ENCODE measurements around the gene ALOX15.
"Not testable (repeated sequence)": the region's sequence is repeated elsewhere in the genome, so short reads cannot be mapped to it uniquely, and the experiment has no call there.

The ALOX15 gene

GRCh38 chr17:4594931-4595684 is 46.4 kb downstream of the ALOX15 start:
- DNase-seq (ENCODE audit: low spot score) = peak; percentile 66
- in situ Hi-C loops (cut with MboI; ENCODE audit: low pct_unique_long_range_greater_than_20kb, low sequenced_read_pairs, unreplicated experiment) = no loop called here
- TF ChIP-seq CTCF (IDR thresholded peaks at IDR 0.05; ENCODE audit: extremely low read depth, insufficient read depth, missing control alignments) = peak; percentile 41

GRCh38 chr17:4594406-4594805 is 47.1 kb downstream of the ALOX15 start:
- in situ Hi-C loops (cut with MboI; ENCODE audit: low pct_unique_long_range_greater_than_20kb, low sequenced_read_pairs, unreplicated experiment) = no loop called here
- no peak for TF ChIP-seq CTCF (IDR thresholded peaks at IDR 0.05; ENCODE audit: extremely low read depth, insufficient read depth, missing control alignments)

GRCh38 chr17:4593021-4593421 is 48.5 kb downstream of the ALOX15 start:
- TF ChIP-seq CTCF (IDR thresholded peaks at IDR 0.05; ENCODE audit: extremely low read depth, insufficient read depth, missing control alignments) = no peak
- no peak for DNase-seq (ENCODE audit: low spot score)
- in situ Hi-C loops (cut with MboI; ENCODE audit: low pct_unique_long_range_greater_than_20kb, low sequenced_read_pairs, unreplicated experiment) = no loop called here

More at GRCh38 chr17:4594406-4594805, 47.1 kb downstream of the ALOX15 start:
- no peak for DNase-seq (ENCODE audit: low spot score)

- in situ Hi-C loops (cut with MboI; ENCODE audit: low pct_unique_long_range_greater_than_20kb, low sequenced_read_pairs, unreplicated experiment) = no loop called here
- TF ChIP-seq CTCF (IDR thresholded peaks at IDR 0.05; ENCODE audit: extremely low read depth, insufficient read depth, missing control alignments) = no peak
- DNase-seq (ENCODE audit: low spot score) = no peak
Observed at GRCh38 chr17:4592240-4593005, 49.1 kb downstream of the ALOX15 start.

GRCh38 chr17:4591529-4591928 is 49.9 kb downstream of the ALOX15 start:
- in situ Hi-C loops (cut with MboI; ENCODE audit: low pct_unique_long_range_greater_than_20kb, low sequenced_read_pairs, unreplicated experiment) = no loop called here
- no peak for DNase-seq (ENCODE audit: low spot score)
- TF ChIP-seq CTCF (IDR thresholded peaks at IDR 0.05; ENCODE audit: extremely low read depth, insufficient read depth, missing control alignments) = no peak

GRCh38 chr17:4590981-4591453 is 50.5 kb downstream of the ALOX15 start:
- in situ Hi-C loops (cut with MboI; ENCODE audit: low pct_unique_long_range_greater_than_20kb, low sequenced_read_pairs, unreplicated experiment) = no loop called here

GRCh38 chr17:4590042-4590441 is 51.4 kb downstream of the ALOX15 start:
- in situ Hi-C loops (cut with MboI; ENCODE audit: low pct_unique_long_range_greater_than_20kb, low sequenced_read_pairs, unreplicated experiment); DNase-seq (ENCODE audit: low spot score): not testable (repeated sequence)

More at GRCh38 chr17:4590981-4591453, 50.5 kb downstream of the ALOX15 start:
- no peak for TF ChIP-seq CTCF (IDR thresholded peaks at IDR 0.05; ENCODE audit: extremely low read depth, insufficient read depth, missing control alignments)
- no peak for DNase-seq (ENCODE audit: low spot score)

All from GM13977 (cell line).